SU-DHL-6 (cell line): ENCODE data around the gene UQCR10.

Source experiments
- H2AFZ ChIP-seq: fragments of 200-600 bp; sonication (generic); 2 replicates; pipeline ENCODE4 v1.6.1; 2014; ENCODE audit warnings: low read depth, mild to moderate bottlenecking, moderate library complexity, mixed read lengths, antibody characterized with exemption, low read length; ENCODE audit not compliant: severe bottlenecking
- H3F3A ChIP-seq: fragments of 200-600 bp; shearing (Covaris generic); 2 replicates; pipeline ENCODE4 v1.6.0; 2016; ENCODE audit warnings: antibody characterized with exemption, mild to moderate bottlenecking; ENCODE audit not compliant: insufficient read depth
- H3K27ac ChIP-seq: fragments of 200-600 bp; sonication (generic); 2 replicates; pipeline ENCODE4 v1.5.1; 2016; ENCODE audit warnings: low read depth, mild to moderate bottlenecking, low read length, moderate library complexity, mixed read lengths
- H3K27me3 ChIP-seq: fragments of 200-600 bp; sonication (generic), shearing (Covaris generic); 2 replicates; pipeline ENCODE4 v1.6.0; 2014; ENCODE audit warnings: mild to moderate bottlenecking, low read length
- H3K36me3 ChIP-seq: fragments of 200-600 bp; sonication (generic); 2 replicates; pipeline ENCODE4 v1.6.1; 2014; ENCODE audit warnings: mild to moderate bottlenecking, low read length, mixed read lengths
- H3K4me2 ChIP-seq: fragments of 300-600, 200-600 bp; shearing (Covaris generic), sonication (generic); 2 replicates; pipeline ENCODE4 v1.6.0; 2014; ENCODE audit warnings: low read length, low read depth, mild to moderate bottlenecking; ENCODE audit not compliant: poor library complexity, severe bottlenecking
- H3K4me3 ChIP-seq: fragments of 200-600 bp; sonication (generic); 2 replicates; pipeline ENCODE4 v1.5.1; 2014; ENCODE audit warnings: antibody characterized with exemption, low read length, mild to moderate bottlenecking, mixed read lengths; ENCODE audit not compliant: insufficient read depth, poor library complexity, severe bottlenecking
- H3K79me2 ChIP-seq: fragments of 200-600 bp; sonication (generic); 2 replicates; pipeline ENCODE4 v1.6.1; 2014; ENCODE audit warnings: mild to moderate bottlenecking, low read length, moderate library complexity; ENCODE audit not compliant: insufficient read depth
- H3K9ac ChIP-seq: fragments of 200-600 bp; sonication (generic); 2 replicates; pipeline ENCODE4 v1.7.0; 2014; ENCODE audit warnings: mild to moderate bottlenecking, low read length
- H3K9me2 ChIP-seq: fragments of 200-600 bp; sonication (generic); replicated peaks from 2 replicates; pipeline ENCODE4 v1.6.1; 2014; ENCODE audit warnings: low read length; ENCODE audit not compliant: insufficient read depth
- H3K9me3 ChIP-seq: fragments of 200-600 bp; sonication (generic); 2 replicates; pipeline ENCODE4 v1.6.1; 2014; ENCODE audit warnings: low read length, mixed read lengths; ENCODE audit not compliant: insufficient read depth
- H4K20me1 ChIP-seq: fragments of 200-600 bp; sonication (generic); 2 replicates; pipeline ENCODE4 v1.6.1; 2014; ENCODE audit warnings: low read depth, mild to moderate bottlenecking, antibody characterized with exemption, low read length, moderate library complexity, mixed read lengths
- CTCF ChIP-seq: fragments of 200-600 bp; sonication (generic); IDR thresholded peaks from one replicate; pipeline ENCODE4 v1.5.1; 2017; ENCODE audit warnings: antibody characterized with exemption, mild to moderate bottlenecking, low read length, moderate library complexity; ENCODE audit not compliant: insufficient read depth, poor library complexity, severe bottlenecking
- EZH2phosphoT487 ChIP-seq: fragments of 200-600 bp; sonication (generic), shearing (Covaris generic); conservative IDR thresholded peaks from 2 replicates; pipeline ENCODE4 v1.6.1; 2018; ENCODE audit warnings: mild to moderate bottlenecking, antibody characterized with exemption, low read length, moderate library complexity, mixed read lengths

Gene UQCR10

GRCh38 chr22:29799217-29799680 is 32.1 kb downstream of the UQCR10 start:
- Histone ChIP-seq H3K79me2 (no peaks in the 10 kb centered on the region), H3K9me3 (no peaks in the 10 kb centered on the region), H4K20me1 (no peaks in the 10 kb centered on the region), H3K4me2 (no peak overlapping the region), H3K4me3 (no peak overlapping the region), H3F3A (no peaks in the 10 kb centered on the region), H3K27ac (no peak overlapping the region), H3K27me3 (no peaks in the 10 kb centered on the region), H3K36me3 (peaks cover 5% of the 10 kb centered on the region; the same call in 1 of the 2 replicates), H3K9ac (no peak overlapping the region), H2AFZ (no peak overlapping the region), H3K9me2 (no peaks in the 10 kb centered on the region)
- TF ChIP-seq CTCF (no peak), EZH2phosphoT487 (no peak)

- Histone ChIP-seq H3K4me2 (no peak overlapping the region), H3F3A (no peaks in the 10 kb centered on the region), H2AFZ (no peak overlapping the region), H3K9ac (no peak overlapping the region), H3K79me2 (no peaks in the 10 kb centered on the region), H3K4me3 (no peak overlapping the region), H3K27ac (no peak overlapping the region), H4K20me1 (no peaks in the 10 kb centered on the region), H3K9me3 (no peaks in the 10 kb centered on the region), H3K27me3 (no peaks in the 10 kb centered on the region), H3K36me3 (peaks cover 5% of the 10 kb centered on the region; the same call in 1 of the 2 replicates), H3K9me2 (no peaks in the 10 kb centered on the region)
- no peak for TF ChIP-seq CTCF
- TF ChIP-seq EZH2phosphoT487, result no peak
Measured at GRCh38 chr22:29801153-29801552, 34.0 kb downstream of the UQCR10 start.

- Histone ChIP-seq H2AFZ (no peak overlapping the region), H3K27ac (no peak overlapping the region), H3K4me3 (no peak overlapping the region), H3K9me3 (no peaks in the 10 kb centered on the region), H3K36me3 (peaks cover 5% of the 10 kb centered on the region; the same call in 1 of the 2 replicates), H3F3A (no peaks in the 10 kb centered on the region), H3K4me2 (no peak overlapping the region), H4K20me1 (no peaks in the 10 kb centered on the region), H3K9me2 (no peaks in the 10 kb centered on the region), H3K27me3 (no peaks in the 10 kb centered on the region), H3K79me2 (no peaks in the 10 kb centered on the region), H3K9ac (no peak overlapping the region)
- TF ChIP-seq EZH2phosphoT487, result no peak
- TF ChIP-seq CTCF, result no peak
Measured at GRCh38 chr22:29801796-29802195, 34.6 kb downstream of the UQCR10 start.
